Lung (tissue), 12 donors: Measurements from ENCODE around the gene STON1. TPM values are rescaled to one million over a fixed set of nuclear protein-coding genes. Genes with fewer than 3 reads are reported as not detected.

ENCODE experiments used
- ATAC-seq: fragments of 200-7000 bp; cut with Tn5 transposase; one replicate; pipeline ENCODE4 v1.9.1; 2020; ENCODE audit warnings: moderate number of reproducible peaks; ENCODE audit not compliant: insufficient read depth, low FRiP score
- DNase-seq, 3 donors: peaks; one replicate each; pipeline ENCODE4 v3.0.0-alpha.2; 2013 to 2017
- H3K27ac ChIP-seq, 2 donors: one replicate each; pipeline ENCODE4 v1.5.1; 2013; ENCODE audit warnings: mild to moderate bottlenecking in 2 of 2, moderate library complexity in 2 of 2, control low read depth in 1 of 2, inconsistent platforms in 1 of 2, low read depth in 1 of 2, low read length in 1 of 2
- H3K27me3 ChIP-seq, 3 donors: one replicate each; pipeline ENCODE4 v1.5.1; 2013; ENCODE audit warnings: low read length in 2 of 3; ENCODE audit not compliant: control insufficient read depth in 3 of 3, insufficient read depth in 3 of 3
- H3K36me3 ChIP-seq, 4 donors: one replicate each; pipeline ENCODE4 v1.5.1; 2013; ENCODE audit warnings: low read length in 4 of 4, mild to moderate bottlenecking in 1 of 4, moderate library complexity in 1 of 4; ENCODE audit not compliant: control insufficient read depth in 4 of 4, insufficient read depth in 4 of 4
- H3K4me1 ChIP-seq, 5 donors: one replicate each; pipeline ENCODE4 v1.5.1; 2013; ENCODE audit warnings: low read length in 5 of 5, mild to moderate bottlenecking in 2 of 5, moderate library complexity in 1 of 5; ENCODE audit not compliant: control insufficient read depth in 5 of 5, insufficient read depth in 5 of 5
- H3K4me3 ChIP-seq: one replicate; pipeline ENCODE4 v1.5.1; 2013; ENCODE audit warnings: mild to moderate bottlenecking, control low read depth, moderate library complexity
- H3K9ac ChIP-seq, 2 donors: one replicate each; pipeline ENCODE4 v1.5.1; 2013; ENCODE audit warnings: low read length in 2 of 2, control low read depth in 1 of 2; ENCODE audit not compliant: insufficient read depth in 1 of 2
- H3K9me3 ChIP-seq, 4 donors: one replicate each; pipeline ENCODE4 v1.5.1; 2013; ENCODE audit warnings: low read length in 3 of 4, mild to moderate bottlenecking in 1 of 4, moderate library complexity in 1 of 4; ENCODE audit not compliant: control insufficient read depth in 4 of 4, insufficient read depth in 3 of 4
- CTCF ChIP-seq: IDR thresholded peaks from 2 replicates; pipeline ENCODE4 v1.5.1; 2012; ENCODE audit warnings: mild to moderate bottlenecking; ENCODE audit errors: control extremely low read depth, extremely low read depth
- WGBS, 2 donors: extraction: QIAGEN DNeasy Blood & Tissue Kit; methylation state at CpG; one replicate each; pipeline ENCODE4 v1.1.7; 2013; 5-methylcytosine and 5-hydroxymethylcytosine counted together
- polyA plus RNA-seq, 2 donors: library from polyadenylated mRNA; stranded (reverse); fragments of 200-250 nt; gene quantifications; one replicate each; pipeline ENCODE4 v1.2.1, GENCODE V29; 2013
- total RNA-seq, 2 donors: library from RNA; depleted of rRNA in 1 of 2; stranded (reverse); fragments of >200 nt in 1 of 2; gene quantifications; one replicate each; pipeline ENCODE4 v1.2.1, GENCODE V29; 2014 to 2021
- donor health status: control.
- donor health status: control.
- donor health status: Bipolar disorder and iron deficiency.
- donor health status: healthy.
- donor health status: DM: yes; HTN: yes; CAD: no.

The STON1 gene
- total and polyA plus RNA-seq, 4 donors = 3.8 to 35.2 (median 10.5) TPM

GRCh38 chr2:48527226-48527885 is 2.6 kb upstream of the STON1 start:
- peaks cover 0 to 2% (median 0%) of the 10 kb centered on the region in 4 donors for H3K36me3 ChIP-seq
- H3K9ac ChIP-seq = peak overlapping the region in 1 of 2 donors; percentile 71
- H3K9me3 ChIP-seq = no peaks in the 10 kb centered on the region
- H3K27me3 ChIP-seq = no peaks in the 10 kb centered on the region
- no peak for ATAC-seq
- WGBS, 2 donors = 64 to 75% methylated on average over 2 of the region's 2 CpGs
- H3K27ac ChIP-seq = no peak overlapping the region
- DNase-seq = peak; percentile 45 to 91 (median 89)
- no peak for TF ChIP-seq CTCF
- peaks cover 4 to 29% (median 8%) of the 10 kb centered on the region in 5 donors for H3K4me1 ChIP-seq
- no peak overlapping the region for H3K4me3 ChIP-seq

GRCh38 chr2:48528431-48528830 is 1.5 kb upstream of the STON1 start:
- ATAC-seq (no peak), DNase-seq (no peak)
- H3K27me3 ChIP-seq = no peaks in the 10 kb centered on the region
- no peaks in the 10 kb centered on the region for H3K9me3 ChIP-seq
- no peak for TF ChIP-seq CTCF
- H3K4me1 ChIP-seq = peaks cover 4 to 29% (median 13%) of the 10 kb centered on the region in 5 donors
- peaks cover 0 to 2% (median 0%) of the 10 kb centered on the region in 4 donors for H3K36me3 ChIP-seq
- H3K4me3 ChIP-seq = no peak overlapping the region
- WGBS, 2 donors = 62 to 69% methylated on average over 5 of the region's 5 CpGs
- H3K9ac ChIP-seq = peak overlapping the region in 1 of 2 donors; percentile 71
- no peak overlapping the region for H3K27ac ChIP-seq

DNA sequence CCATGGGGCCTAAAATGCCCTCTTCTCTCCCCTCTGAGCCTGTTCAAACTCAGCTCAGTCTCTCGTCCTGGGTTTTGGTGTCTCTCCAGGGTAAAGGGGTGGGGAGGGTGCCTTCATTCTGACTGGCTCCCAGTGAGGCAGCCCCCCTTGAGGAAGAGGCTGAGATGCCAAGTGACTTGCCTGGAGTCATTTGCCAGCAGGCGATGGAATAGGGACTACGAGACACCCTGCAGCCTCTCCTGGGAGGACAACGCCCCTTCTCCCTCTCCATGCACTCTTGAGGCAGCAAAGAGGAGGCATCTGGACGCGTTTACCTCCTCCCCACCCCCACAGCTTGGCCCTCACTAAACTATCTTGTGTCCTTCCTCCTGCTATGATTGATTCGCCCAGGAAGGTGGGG is 760 bp upstream of the STON1 start:
- Histone ChIP-seq H3K4me3 (no peak overlapping the region), H3K4me1 (peaks cover 4 to 29% (median 13%) of the 10 kb centered on the region in 5 donors), H3K27me3 (no peaks in the 10 kb centered on the region), H3K27ac (no peak overlapping the region), H3K36me3 (peaks cover 0 to 2% (median 0%) of the 10 kb centered on the region in 4 donors), H3K9ac (no peak overlapping the region), H3K9me3 (no peaks in the 10 kb centered on the region)
- no peak for TF ChIP-seq CTCF
- DNase-seq (peak in 1 of 3 donors; percentile 46), ATAC-seq (no peak)
- WGBS, 2 donors = 32 to 53% methylated on average over 7 of the region's 7 CpGs
